H1 (cell line): ENCODE results near the gene SUOX. TPM values are rescaled to one million over a fixed set of nuclear protein-coding genes. Genes with fewer than 3 reads are reported as not detected.

Source experiments
- CREB1 ChIP-seq: IDR thresholded peaks from 2 replicates; pipeline ENCODE4 v1.6.1; 2012; ENCODE audit warnings: inconsistent platforms
- JUN ChIP-seq: IDR thresholded peaks from 2 replicates; pipeline ENCODE4 v1.6.1; 2011; ENCODE audit warnings: low read depth, mild to moderate bottlenecking, improper control_type of control experiment, low read length
- KDM5A ChIP-seq: fragments of 200-600 bp; IDR thresholded peaks from 2 replicates; pipeline ENCODE4 v1.7.1; 2012; ENCODE audit warnings: mild to moderate bottlenecking, low read length, inconsistent platforms, mixed read lengths
- NRF1 ChIP-seq: IDR thresholded peaks from 2 replicates; pipeline ENCODE4 v1.6.1; 2011; ENCODE audit warnings: mild to moderate bottlenecking, low read depth, low read length, improper control_type of control experiment
- POU5F1 ChIP-seq: IDR thresholded peaks from 2 replicates; pipeline ENCODE4 v1.6.1; 2011; ENCODE audit warnings: low read depth, mild to moderate bottlenecking, low read length, moderate library complexity
- RBBP5 ChIP-seq: IDR thresholded peaks from 2 replicates; pipeline ENCODE4 v1.7.1; 2012; ENCODE audit warnings: low read depth, mild to moderate bottlenecking, inconsistent platforms, low read length, moderate library complexity, borderline replicate concordance
- SIX5 ChIP-seq: IDR thresholded peaks from 2 replicates; pipeline ENCODE4 v1.6.1; 2011; ENCODE audit warnings: mild to moderate bottlenecking, low read depth, low read length
- SP1 ChIP-seq: IDR thresholded peaks from 2 replicates; pipeline ENCODE4 v1.6.1; 2011; ENCODE audit warnings: low read depth, low read length
- SUZ12 ChIP-seq: fragments of 200-600 bp; sonication (generic); IDR thresholded peaks from 2 replicates; pipeline ENCODE4 v1.6.1; 2012; ENCODE audit warnings: mild to moderate bottlenecking, inconsistent platforms, low read length, moderate library complexity, mixed read lengths
- polyA plus RNA-seq, 7 experiments: library from polyadenylated mRNA; depleted of rRNA in 3 of 7; stranded (reverse) in 5 of 7; unstranded in 2 of 7; fragments of >200 nt in 5 of 7; fragments of 200-250 nt in 2 of 7; gene quantifications; 1 replicate in 5 of 7; 2 replicates in 1 of 7; 4 replicates in 1 of 7; pipeline versions ENCODE4 v1.2.1 to v1.2.3, GENCODE V29; 2011 to 2013; ENCODE audit warnings: missing spikeins in 2 of 7, mixed read lengths in 2 of 7
- total RNA-seq: library from RNA; stranded (reverse); fragmentation: NEBNext Ultra II Directional; extraction: Animal tissue kit (Norgen Biotek cat#: 25700); gene quantifications from 2 replicates; pipeline ENCODE4 v1.2.1, GENCODE V29; 2021

Gene SUOX
- total and polyA plus RNA-seq, 2 of the 8 experiments (the other 6 are each of a cell fraction or from before 2014, with no cell fraction given), result 22.5 to 31.3 TPM

DNA sequence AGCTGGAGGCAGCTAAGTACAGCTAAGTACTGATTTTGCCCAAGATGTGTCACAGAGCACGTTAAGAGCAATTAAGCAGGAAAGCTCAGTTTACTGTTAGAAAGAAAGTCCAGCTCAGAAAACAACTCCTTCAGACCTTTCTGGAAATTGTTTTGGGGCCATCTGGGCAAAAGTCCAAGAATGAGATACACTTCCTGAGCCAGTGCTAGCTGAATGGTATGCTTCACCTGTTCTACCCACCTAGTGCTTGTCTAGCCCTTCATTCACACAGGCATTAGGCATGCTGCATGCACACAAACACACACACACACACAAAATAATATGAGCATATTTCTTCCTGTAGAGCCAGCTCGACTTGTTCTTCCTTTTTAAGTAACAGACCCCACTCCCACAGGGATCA lies 17.1 kb downstream of the SUOX start (continued):
- TF ChIP-seq NRF1, result no peak
- TF ChIP-seq RBBP5, result no peak
- TF ChIP-seq SIX5, result no peak
- TF ChIP-seq POU5F1, result no peak
- no peak for TF ChIP-seq SUZ12
- TF ChIP-seq KDM5A, result no peak
- TF ChIP-seq JUN, result no peak
- TF ChIP-seq CREB1, result no peak
- TF ChIP-seq SP1, result no peak
